Natural killer cell (primary cell): Measurements from ENCODE around the gene TMTC3. TPM values are rescaled to one million over a fixed set of nuclear protein-coding genes. Genes with fewer than 3 reads are reported as not detected.

Source experiments
- ATAC-seq, 3 donors: fragments of 150-1000 bp in 2 of 3; fragments of 200-7000 bp in 1 of 3; cut with Tn5 transposase; 1 replicate in 1 of 3; 2 replicates in 2 of 3; pipeline ENCODE4 v1.10.0; 2021; ENCODE audit warnings: mild to moderate bottlenecking in 2 of 3, moderate library complexity in 2 of 3
- DNase-seq, 2 donors: peaks; one replicate each; pipeline versions ENCODE4 v3.0.0 to v3.0.0-alpha.2; 2013 to 2021; ENCODE audit warnings: mixed read lengths in 1 of 2
- H3K27ac ChIP-seq: one replicate; pipeline ENCODE4 v1.5.1; 2013; ENCODE audit warnings: mild to moderate bottlenecking, low read length
- H3K27me3 ChIP-seq: one replicate; pipeline ENCODE4 v1.6.1; 2013; ENCODE audit warnings: low read length; ENCODE audit not compliant: control insufficient read depth, insufficient read depth
- H3K36me3 ChIP-seq: one replicate; pipeline ENCODE4 v1.6.1; 2013; ENCODE audit warnings: low read length; ENCODE audit not compliant: control insufficient read depth, insufficient read depth
- H3K4me1 ChIP-seq: one replicate; pipeline ENCODE4 v1.6.1; 2013; ENCODE audit warnings: low read length; ENCODE audit not compliant: control insufficient read depth, insufficient read depth
- H3K4me3 ChIP-seq: one replicate; pipeline ENCODE4 v1.5.1; 2013; ENCODE audit warnings: low read length
- H3K9me3 ChIP-seq: one replicate; pipeline ENCODE4 v1.6.1; 2013; ENCODE audit warnings: low read length; ENCODE audit not compliant: control insufficient read depth, insufficient read depth
- H3K27ac Mint-ChIP-seq, 2 donors: one replicate each; pipeline ENCODE4 v1.8.0; 2022; ENCODE audit warnings: mild to moderate bottlenecking in 2 of 2, mixed read lengths in 2 of 2, moderate library complexity in 1 of 2
- H3K27me3 Mint-ChIP-seq, 2 donors: one replicate each; pipeline ENCODE4 v1.8.0; 2022; ENCODE audit warnings: low read depth in 2 of 2, mixed read lengths in 2 of 2
- H3K36me3 Mint-ChIP-seq: one replicate; pipeline ENCODE4 v1.8.0; 2022; ENCODE audit warnings: mixed read lengths
- H3K4me1 Mint-ChIP-seq, 2 donors: one replicate each; pipeline ENCODE4 v1.8.0; 2022; ENCODE audit warnings: mixed read lengths in 2 of 2
- H3K4me3 Mint-ChIP-seq: one replicate; pipeline ENCODE4 v1.8.0; 2022; ENCODE audit warnings: mild to moderate bottlenecking, moderate library complexity, mixed read lengths
- H3K9me3 Mint-ChIP-seq, 2 donors: one replicate each; pipeline ENCODE4 v1.8.0; 2022; ENCODE audit warnings: mixed read lengths in 2 of 2
- WGBS: methylation state at CpG from one replicate; pipeline ENCODE4 v1.1.7; 2013; ENCODE audit warnings: missing lambda C conversion rate; ENCODE audit not compliant: insufficient coverage; 5-methylcytosine and 5-hydroxymethylcytosine counted together
- intact Hi-C: fragments of 100-400 bp; cut with micrococcal nuclease; formaldehyde crosslinking; loops from one replicate; pipeline ENCODE4 v1.14.2; 2022
- total RNA-seq, 4 donors: library from RNA; stranded (reverse); fragments of 120-200 nt in 1 of 4; gene quantifications; one replicate each; pipeline versions ENCODE4 v1.2.3 to v1.2.4, GENCODE V29; 2013 to 2022
- TF ChIP-seq, protein P1 (sequence below): fragments of 200-600 bp; IDR thresholded peaks from one replicate; pipeline ENCODE4 v1.8.0; 2022; ENCODE audit warnings: antibody characterized with exemption

The TMTC3 gene
- total RNA-seq, 3 donors from 2014 or later (not counting 1 experiment from before 2014, with no cell fraction given) = 5.0 to 6.2 (median 5.3) TPM

GRCh38 chr12:88185279-88185678 is 43.2 kb downstream of the TMTC3 start:
- Histone ChIP-seq H3K36me3 (peaks cover 7% of the 10 kb centered on the region), H3K4me3 (no peak overlapping the region), H3K4me1 (no peaks in the 10 kb centered on the region), H3K27ac (no peak overlapping the region), H3K27me3 (no peaks in the 10 kb centered on the region), H3K9me3 (no peaks in the 10 kb centered on the region)
- no peak overlapping the region for H3K27ac Mint-ChIP-seq
- TF ChIP-seq, protein P1, sequence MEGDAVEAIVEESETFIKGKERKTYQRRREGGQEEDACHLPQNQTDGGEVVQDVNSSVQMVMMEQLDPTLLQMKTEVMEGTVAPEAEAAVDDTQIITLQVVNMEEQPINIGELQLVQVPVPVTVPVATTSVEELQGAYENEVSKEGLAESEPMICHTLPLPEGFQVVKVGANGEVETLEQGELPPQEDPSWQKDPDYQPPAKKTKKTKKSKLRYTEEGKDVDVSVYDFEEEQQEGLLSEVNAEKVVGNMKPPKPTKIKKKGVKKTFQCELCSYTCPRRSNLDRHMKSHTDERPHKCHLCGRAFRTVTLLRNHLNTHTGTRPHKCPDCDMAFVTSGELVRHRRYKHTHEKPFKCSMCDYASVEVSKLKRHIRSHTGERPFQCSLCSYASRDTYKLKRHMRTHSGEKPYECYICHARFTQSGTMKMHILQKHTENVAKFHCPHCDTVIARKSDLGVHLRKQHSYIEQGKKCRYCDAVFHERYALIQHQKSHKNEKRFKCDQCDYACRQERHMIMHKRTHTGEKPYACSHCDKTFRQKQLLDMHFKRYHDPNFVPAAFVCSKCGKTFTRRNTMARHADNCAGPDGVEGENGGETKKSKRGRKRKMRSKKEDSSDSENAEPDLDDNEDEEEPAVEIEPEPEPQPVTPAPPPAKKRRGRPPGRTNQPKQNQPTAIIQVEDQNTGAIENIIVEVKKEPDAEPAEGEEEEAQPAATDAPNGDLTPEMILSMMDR = no peak
- H3K9me3 Mint-ChIP-seq = no peaks in the 10 kb centered on the region
- H3K4me3 Mint-ChIP-seq = no peak overlapping the region
- H3K4me1 Mint-ChIP-seq = peaks cover 0 to 6% of the 10 kb centered on the region in 2 donors
- DNase-seq = no peak
- peaks cover 6% of the 10 kb centered on the region for H3K36me3 Mint-ChIP-seq
- intact Hi-C loops = no loop called here
- WGBS = no CpG with 5 or more reads among the region's 2 CpGs
- ATAC-seq = no peak
- no peaks in the 10 kb centered on the region for H3K27me3 Mint-ChIP-seq

DNA sequence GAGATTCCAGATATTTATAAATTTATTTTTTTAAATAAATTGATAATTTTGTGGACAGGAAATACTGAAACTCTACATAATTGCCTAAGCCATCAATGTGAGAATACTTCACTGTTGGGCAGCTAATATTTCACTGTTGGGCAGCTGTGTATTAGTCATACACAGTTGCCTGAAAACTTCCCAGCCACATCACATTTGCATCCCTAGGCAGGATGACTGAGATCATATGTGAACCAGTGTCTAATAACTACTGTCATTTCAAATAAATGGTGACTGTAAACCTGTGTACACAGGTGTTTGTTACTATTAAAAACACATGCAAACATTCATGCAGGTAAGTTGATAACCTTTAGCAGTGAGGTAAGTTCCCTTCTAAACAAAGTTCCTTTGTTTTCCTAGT is 43.9 kb downstream of the TMTC3 start:
- peaks cover 0 to 5% of the 10 kb centered on the region in 2 donors for H3K4me1 Mint-ChIP-seq
- TF ChIP-seq, protein P1 = no peak
- H3K4me3 Mint-ChIP-seq = no peak overlapping the region
- no peaks in the 10 kb centered on the region for H3K27me3 ChIP-seq
- H3K36me3 Mint-ChIP-seq = peaks cover 6% of the 10 kb centered on the region
- H3K27me3 Mint-ChIP-seq = no peaks in the 10 kb centered on the region
- intact Hi-C loops = no loop called here
- no peaks in the 10 kb centered on the region for H3K4me1 ChIP-seq
- no peak for DNase-seq
- ATAC-seq = no peak
- no peak overlapping the region for H3K27ac Mint-ChIP-seq
- H3K9me3 Mint-ChIP-seq = no peaks in the 10 kb centered on the region
- no peak overlapping the region for H3K27ac ChIP-seq
- H3K36me3 ChIP-seq = peaks cover 8% of the 10 kb centered on the region
- no peaks in the 10 kb centered on the region for H3K9me3 ChIP-seq
- H3K4me3 ChIP-seq = no peak overlapping the region

- Histone ChIP-seq H3K4me3 (no peak overlapping the region), H3K27me3 (no peaks in the 10 kb centered on the region), H3K36me3 (peaks cover 13% of the 10 kb centered on the region), H3K4me1 (no peaks in the 10 kb centered on the region), H3K27ac (no peak overlapping the region), H3K9me3 (no peaks in the 10 kb centered on the region)
- no peak for DNase-seq
- ATAC-seq = no peak
- Mint-ChIP-seq H3K36me3 (peaks cover 6% of the 10 kb centered on the region), H3K9me3 (no peaks in the 10 kb centered on the region), H3K4me3 (no peak overlapping the region), H3K27ac (no peak overlapping the region), H3K27me3 (no peaks in the 10 kb centered on the region), H3K4me1 (no peaks in the 10 kb centered on the region)
- WGBS = 100% methylated on average over 1 of the region's 2 CpGs
- TF ChIP-seq, protein P1 = no peak
- intact Hi-C loops = no loop called here
These were observed 45.5 kb downstream of the TMTC3 start for GRCh38 chr12:88187571-88187970.

DNA sequence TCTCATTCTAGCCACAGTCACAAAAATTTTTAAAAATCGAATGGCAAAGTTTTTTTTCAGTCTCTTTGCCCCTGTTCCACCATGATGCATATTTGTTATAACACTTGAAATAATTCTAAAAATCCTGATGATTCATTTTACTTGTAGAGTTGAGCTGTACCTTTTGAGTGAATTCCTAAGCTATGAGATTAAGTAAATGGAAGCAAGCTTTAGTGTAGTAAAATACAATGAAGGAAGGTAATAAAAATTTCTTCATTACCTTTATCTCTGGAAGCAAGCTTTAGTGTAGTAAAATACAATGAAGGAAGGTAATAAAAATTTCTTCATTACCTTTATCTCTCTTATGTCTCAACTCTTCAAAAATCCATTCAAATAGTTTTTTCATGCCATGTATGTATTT is 46.1 kb downstream of the TMTC3 start:
- H3K9me3 Mint-ChIP-seq = no peaks in the 10 kb centered on the region
- DNase-seq (no peak), ATAC-seq (no peak)
- Histone ChIP-seq H3K9me3 (no peaks in the 10 kb centered on the region), H3K4me3 (no peak overlapping the region), H3K27me3 (no peaks in the 10 kb centered on the region), H3K36me3 (peaks cover 13% of the 10 kb centered on the region), H3K4me1 (no peaks in the 10 kb centered on the region), H3K27ac (no peak overlapping the region)
- no peak overlapping the region for H3K27ac Mint-ChIP-seq
- no peak overlapping the region for H3K4me3 Mint-ChIP-seq
- WGBS = 100% methylated on average over 1 of the region's 1 CpG
- peaks cover 6% of the 10 kb centered on the region for H3K36me3 Mint-ChIP-seq
- intact Hi-C loops = no loop called here
- no peaks in the 10 kb centered on the region for H3K27me3 Mint-ChIP-seq
- H3K4me1 Mint-ChIP-seq = no peaks in the 10 kb centered on the region
- TF ChIP-seq, protein P1 = no peak
